HEK293 (cell line): ENCODE results near the gene LCN2.

ENCODE experiments used
- CTCF ChIA-PET: fragments of 350-600 bp; formaldehyde crosslinking; extraction: SDS; loops from one replicate; lab custom pipeline; 2021; ENCODE audit warnings: antibody characterized with exemption; lab: Yijun Ruan, JAX
- POLR2A ChIA-PET: fragments of 300-600 bp; formaldehyde crosslinking; extraction: SDS; loops from one replicate; lab custom pipeline; 2020; ENCODE audit warnings: antibody characterized with exemption, inconsistent platforms; lab: Yijun Ruan, JAX
- H3K27ac ChIP-seq: fragments of 200-500 bp; sonication (Bioruptor generic); 2 replicates; pipeline ENCODE4 v1.5.1; 2014; ENCODE audit warnings: low read depth, low read length, control low read depth, inconsistent platforms; ENCODE audit errors: extremely low read depth
- H3K36me3 ChIP-seq, 2 experiments: fragments of 200-500 bp in 1 of 2; sonication (Bioruptor generic) in 1 of 2; 1 replicate in 1 of 2; 2 replicates in 1 of 2; pipeline ENCODE4 v1.5.1; 2014 to 2017; ENCODE audit warnings: inconsistent platforms in 2 of 2, low read length in 2 of 2; ENCODE audit not compliant: control insufficient read depth in 2 of 2, insufficient read depth in 1 of 2
- H3K4me1 ChIP-seq: fragments of 200-500 bp; sonication (Bioruptor generic); 2 replicates; pipeline ENCODE4 v1.5.1; 2014; ENCODE audit warnings: mild to moderate bottlenecking, low read length, inconsistent platforms; ENCODE audit not compliant: control insufficient read depth, insufficient read depth
- H3K4me3 ChIP-seq: 2 replicates; pipeline ENCODE4 v1.5.1; 2011; ENCODE audit warnings: low read depth, mild to moderate bottlenecking, control low read depth, low read length, moderate library complexity
- H3K9me3 ChIP-seq: fragments of 200-500 bp; sonication (Bioruptor generic); 2 replicates; pipeline ENCODE4 v1.5.1; 2014; ENCODE audit warnings: low read depth, low read length, inconsistent platforms; ENCODE audit not compliant: control insufficient read depth, insufficient read depth
- CTCF ChIP-seq: fragments of 450-650 bp; formaldehyde crosslinking; IDR thresholded peaks from 2 replicates; pipeline ENCODE4 v1.5.1; 2016; ENCODE audit warnings: missing biosample characterization, missing genetic modification characterization
- HIC1 ChIP-seq: fragments of 450-650 bp; formaldehyde crosslinking; IDR thresholded peaks from 2 replicates; pipeline ENCODE4 v1.5.1; 2016; ENCODE audit warnings: missing biosample characterization, missing genetic modification characterization
- REST ChIP-seq: fragments of 450-650 bp; formaldehyde crosslinking; IDR thresholded peaks from 2 replicates; pipeline ENCODE4 v1.5.1; 2016; ENCODE audit warnings: missing biosample characterization, missing genetic modification characterization
- ZBTB20 ChIP-seq: fragments of 450-650 bp; formaldehyde crosslinking; IDR thresholded peaks from 2 replicates; pipeline ENCODE4 v1.5.1; 2016; ENCODE audit warnings: missing biosample characterization, missing genetic modification characterization
- ZBTB8A ChIP-seq: fragments of 450-650 bp; formaldehyde crosslinking; IDR thresholded peaks from 2 replicates; pipeline ENCODE4 v1.5.1; 2016; ENCODE audit warnings: missing biosample characterization, missing genetic modification characterization
- ZNF114 ChIP-seq: fragments of 450-650 bp; formaldehyde crosslinking; IDR thresholded peaks from 2 replicates; pipeline ENCODE4 v1.5.0; 2017; ENCODE audit warnings: missing biosample characterization, missing genetic modification characterization
- ZNF239 ChIP-seq: fragments of 450-650 bp; formaldehyde crosslinking; IDR thresholded peaks from 2 replicates; pipeline ENCODE4 v1.5.1; 2016; ENCODE audit warnings: missing biosample characterization, missing genetic modification characterization
- ZNF280C ChIP-seq: fragments of 450-650 bp; formaldehyde crosslinking; IDR thresholded peaks from 2 replicates; pipeline ENCODE4 v1.5.1; 2016; ENCODE audit warnings: missing biosample characterization, missing genetic modification characterization
- ZNF335 ChIP-seq: fragments of 450-650 bp; formaldehyde crosslinking; conservative IDR thresholded peaks from 2 replicates; pipeline ENCODE4 v1.5.1; 2016; ENCODE audit warnings: missing biosample characterization, missing genetic modification characterization
- ZNF350 ChIP-seq: fragments of 450-650 bp; formaldehyde crosslinking; IDR thresholded peaks from 2 replicates; pipeline ENCODE4 v1.5.0; 2017; ENCODE audit warnings: missing biosample characterization, mild to moderate bottlenecking, missing genetic modification characterization
- ZNF366 ChIP-seq: fragments of 450-650 bp; formaldehyde crosslinking; conservative IDR thresholded peaks from 2 replicates; pipeline ENCODE4 v1.5.1; 2016; ENCODE audit warnings: missing biosample characterization, missing genetic modification characterization
- ZNF48 ChIP-seq: fragments of 450-650 bp; formaldehyde crosslinking; IDR thresholded peaks from 2 replicates; pipeline ENCODE4 v1.5.1; 2016; ENCODE audit warnings: missing biosample characterization, missing genetic modification characterization
- ZNF513 ChIP-seq: fragments of 450-650 bp; IDR thresholded peaks from 2 replicates; pipeline ENCODE4 v1.5.1; 2018; ENCODE audit warnings: missing biosample characterization, missing genetic modification characterization
- ZNF514 ChIP-seq: fragments of 450-650 bp; formaldehyde crosslinking; IDR thresholded peaks from 2 replicates; pipeline ENCODE4 v1.5.1; 2016; ENCODE audit warnings: missing biosample characterization, missing genetic modification characterization
- ZNF585B ChIP-seq: fragments of 450-650 bp; formaldehyde crosslinking; IDR thresholded peaks from 2 replicates; pipeline ENCODE4 v1.5.1; 2016; ENCODE audit warnings: missing biosample characterization, missing genetic modification characterization
- ZNF777 ChIP-seq: fragments of 450-650 bp; formaldehyde crosslinking; IDR thresholded peaks from 2 replicates; pipeline ENCODE4 v1.5.1; 2017; ENCODE audit warnings: missing biosample characterization, missing genetic modification characterization, borderline replicate concordance
- ZSCAN18 ChIP-seq: fragments of 450-650 bp; formaldehyde crosslinking; IDR thresholded peaks from 2 replicates; pipeline ENCODE4 v1.5.1; 2016; ENCODE audit warnings: missing biosample characterization, missing genetic modification characterization
- ZSCAN23 ChIP-seq: fragments of 450-650 bp; formaldehyde crosslinking; IDR thresholded peaks from 2 replicates; pipeline ENCODE4 v1.5.1; 2016; ENCODE audit warnings: missing biosample characterization, missing genetic modification characterization

LCN2 gene

GRCh38 chr9:128174062-128174461 lies 24.8 kb downstream of the LCN2 start:
- peaks cover 0 to 65% of the 10 kb centered on the region in 2 experiments; a peak in 2 of 3 replicates for H3K36me3 ChIP-seq
- CTCF ChIA-PET = interaction anchor here (0.7 to 1.0 kb wide), 2 partner anchors 10 to 11 kb away, joined by 3 to 4 read pairs; no protein-coding TSS in a partner anchor
- no peak overlapping the region for H3K4me3 ChIP-seq
- H3K4me1 ChIP-seq = no peaks in the 10 kb centered on the region
- H3K27ac ChIP-seq = no peak overlapping the region
- TF ChIP-seq ZBTB20 (tag by site-specific recombination) = no peak
- TF ChIP-seq HIC1 (tag by site-specific recombination) = no peak
- TF ChIP-seq CTCF = no peak
- no peak for TF ChIP-seq ZBTB8A
- no peak for TF ChIP-seq ZNF585B
- no peak for TF ChIP-seq ZSCAN18 (tag by site-specific recombination)
- no peak for TF ChIP-seq ZNF513 (tag by site-specific recombination)
- TF ChIP-seq REST = no peak
- TF ChIP-seq ZNF335 (tag by site-specific recombination) = no peak
- TF ChIP-seq ZNF280C (tag by site-specific recombination) = no peak
- no peak for TF ChIP-seq ZNF114 (tag by site-specific recombination)
- no peak for TF ChIP-seq ZNF366
- no peak for TF ChIP-seq ZSCAN23 (tag by site-specific recombination)
- TF ChIP-seq ZNF239 = no peak
- no peak for TF ChIP-seq ZNF777 (tag by site-specific recombination)
- TF ChIP-seq ZNF48 = no peak
- TF ChIP-seq ZNF514 (tag by site-specific recombination) = no peak
- no peak for TF ChIP-seq ZNF350 (tag by site-specific recombination)
- H3K9me3 ChIP-seq = no peaks in the 10 kb centered on the region
- POLR2A ChIA-PET = interaction anchor here (1.0 to 2.4 kb wide), 3 partner anchors 10 to 16 kb away, joined by 3 to 8 read pairs (median 4); partner anchors contain the start of gene BBLN
